Measurements from ENCODE around the gene MACROD2.

The MACROD2 gene

GRCh38 chr20:15098351-15098750, 1103.0 kb downstream of the MACROD2 start:
- POLR2A ChIA-PET = no interaction called here
- Histone ChIP-seq H3K36me3 (ENCODE audit: control insufficient read depth in 2 of 2, insufficient read depth in 1 of 2, low read length in 2 of 2) (no peaks in the 10 kb centered on the region), H3K9me3 (ENCODE audit: control insufficient read depth, insufficient read depth, low read depth, low read length) (no peaks in the 10 kb centered on the region), H3K4me3 (ENCODE audit: low read depth, low read length) (no peak overlapping the region), H3K27ac (ENCODE audit: extremely low read depth, low read depth, low read length) (no peak overlapping the region), H3K4me1 (ENCODE audit: control insufficient read depth, insufficient read depth, low read length) (no peaks in the 10 kb centered on the region)
- TF ChIP-seq, protein P1, sequence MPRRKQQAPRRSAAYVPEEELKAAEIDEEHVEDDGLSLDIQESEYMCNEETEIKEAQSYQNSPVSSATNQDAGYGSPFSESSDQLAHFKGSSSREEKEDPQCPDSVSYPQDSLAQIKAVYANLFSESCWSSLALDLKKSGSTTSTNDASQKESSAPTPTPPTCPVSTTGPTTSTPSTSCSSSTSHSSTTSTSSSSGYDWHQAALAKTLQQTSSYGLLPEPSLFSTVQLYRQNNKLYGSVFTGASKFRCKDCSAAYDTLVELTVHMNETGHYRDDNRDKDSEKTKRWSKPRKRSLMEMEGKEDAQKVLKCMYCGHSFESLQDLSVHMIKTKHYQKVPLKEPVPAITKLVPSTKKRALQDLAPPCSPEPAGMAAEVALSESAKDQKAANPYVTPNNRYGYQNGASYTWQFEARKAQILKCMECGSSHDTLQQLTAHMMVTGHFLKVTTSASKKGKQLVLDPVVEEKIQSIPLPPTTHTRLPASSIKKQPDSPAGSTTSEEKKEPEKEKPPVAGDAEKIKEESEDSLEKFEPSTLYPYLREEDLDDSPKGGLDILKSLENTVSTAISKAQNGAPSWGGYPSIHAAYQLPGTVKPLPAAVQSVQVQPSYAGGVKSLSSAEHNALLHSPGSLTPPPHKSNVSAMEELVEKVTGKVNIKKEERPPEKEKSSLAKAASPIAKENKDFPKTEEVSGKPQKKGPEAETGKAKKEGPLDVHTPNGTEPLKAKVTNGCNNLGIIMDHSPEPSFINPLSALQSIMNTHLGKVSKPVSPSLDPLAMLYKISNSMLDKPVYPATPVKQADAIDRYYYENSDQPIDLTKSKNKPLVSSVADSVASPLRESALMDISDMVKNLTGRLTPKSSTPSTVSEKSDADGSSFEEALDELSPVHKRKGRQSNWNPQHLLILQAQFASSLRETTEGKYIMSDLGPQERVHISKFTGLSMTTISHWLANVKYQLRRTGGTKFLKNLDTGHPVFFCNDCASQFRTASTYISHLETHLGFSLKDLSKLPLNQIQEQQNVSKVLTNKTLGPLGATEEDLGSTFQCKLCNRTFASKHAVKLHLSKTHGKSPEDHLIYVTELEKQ (tag by site-specific recombination; IDR thresholded peaks at IDR 0.05; ENCODE audit: borderline replicate concordance) = no peak
- no peak for TF ChIP-seq ZNF26 (tag by site-specific recombination; IDR thresholded peaks at IDR 0.05)
- TF ChIP-seq ZNF791 (tag by site-specific recombination; IDR thresholded peaks at IDR 0.05) = no peak
- TF ChIP-seq ZNF23 (tag by site-specific recombination; IDR thresholded peaks at IDR 0.05; ENCODE audit: borderline replicate concordance) = no peak
- no peak for TF ChIP-seq ZNF433 (tag by site-specific recombination; IDR thresholded peaks at IDR 0.05; ENCODE audit: low read depth)
- TF ChIP-seq ZNF544 (tag by site-specific recombination; IDR thresholded peaks at IDR 0.05) = no peak
- no peak for TF ChIP-seq ZNF335 (tag by site-specific recombination; conservative IDR thresholded peaks at IDR 0.05)
- no peak for TF ChIP-seq ZNF624 (tag by site-specific recombination; IDR thresholded peaks at IDR 0.05)
- no peak for TF ChIP-seq PATZ1 (tag by site-specific recombination; IDR thresholded peaks at IDR 0.05)
- no peak for TF ChIP-seq ZNF510 (tag by site-specific recombination; IDR thresholded peaks at IDR 0.05; ENCODE audit: insufficient replicate concordance)
- no peak for TF ChIP-seq ZNF169 (tag by site-specific recombination; IDR thresholded peaks at IDR 0.05)
- TF ChIP-seq, protein P2, sequence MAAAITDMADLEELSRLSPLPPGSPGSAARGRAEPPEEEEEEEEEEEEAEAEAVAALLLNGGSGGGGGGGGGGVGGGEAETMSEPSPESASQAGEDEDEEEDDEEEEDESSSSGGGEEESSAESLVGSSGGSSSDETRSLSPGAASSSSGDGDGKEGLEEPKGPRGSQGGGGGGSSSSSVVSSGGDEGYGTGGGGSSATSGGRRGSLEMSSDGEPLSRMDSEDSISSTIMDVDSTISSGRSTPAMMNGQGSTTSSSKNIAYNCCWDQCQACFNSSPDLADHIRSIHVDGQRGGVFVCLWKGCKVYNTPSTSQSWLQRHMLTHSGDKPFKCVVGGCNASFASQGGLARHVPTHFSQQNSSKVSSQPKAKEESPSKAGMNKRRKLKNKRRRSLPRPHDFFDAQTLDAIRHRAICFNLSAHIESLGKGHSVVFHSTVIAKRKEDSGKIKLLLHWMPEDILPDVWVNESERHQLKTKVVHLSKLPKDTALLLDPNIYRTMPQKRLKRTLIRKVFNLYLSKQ (tag by site-specific recombination; IDR thresholded peaks at IDR 0.05; ENCODE audit: borderline replicate concordance) = no peak
- TF ChIP-seq PRDM1 (tag by site-specific recombination; IDR thresholded peaks at IDR 0.05) = no peak
- no peak for TF ChIP-seq KLF9 (tag by site-specific recombination; IDR thresholded peaks at IDR 0.05; ENCODE audit: low read depth)
- no peak for TF ChIP-seq ZNF239 (tag by site-specific recombination; IDR thresholded peaks at IDR 0.05)
- no peak for TF ChIP-seq ZEB2 (tag by site-specific recombination; IDR thresholded peaks at IDR 0.05)
- CTCF ChIA-PET = no interaction called here

DNA sequence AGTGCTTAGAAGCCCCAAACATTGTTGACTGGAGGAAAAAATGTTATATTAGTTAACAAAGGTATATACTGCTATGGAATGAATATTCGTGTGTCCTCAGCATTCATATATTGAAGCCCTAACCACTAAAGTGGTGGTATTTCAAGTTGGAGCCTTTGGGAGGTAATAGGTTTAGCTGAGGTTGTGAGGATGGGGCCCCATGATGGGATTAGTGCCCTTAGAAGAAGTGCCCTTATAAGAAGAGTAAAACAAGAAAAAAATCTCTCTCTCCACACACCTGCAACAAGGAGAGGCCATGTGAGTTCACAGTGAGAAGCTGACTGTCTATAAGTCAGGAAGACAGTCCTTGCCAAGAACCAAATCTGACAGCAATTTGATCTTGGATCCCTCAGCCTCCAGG, 1103.8 kb downstream of the MACROD2 start:
- Histone ChIP-seq H3K9me3 (ENCODE audit: control insufficient read depth, insufficient read depth, low read depth, low read length) (no peaks in the 10 kb centered on the region), H3K4me3 (ENCODE audit: low read depth, low read length) (no peak overlapping the region), H3K36me3 (ENCODE audit: control insufficient read depth in 2 of 2, insufficient read depth in 1 of 2, low read length in 2 of 2) (no peaks in the 10 kb centered on the region), H3K4me1 (ENCODE audit: control insufficient read depth, insufficient read depth, low read length) (no peaks in the 10 kb centered on the region), H3K27ac (ENCODE audit: extremely low read depth, low read depth, low read length) (no peak overlapping the region)
- TF ChIP-seq ZNF610 (tag by site-specific recombination; IDR thresholded peaks at IDR 0.05; ENCODE audit: borderline replicate concordance) = no peak
- TF ChIP-seq ZNF146 (tag by site-specific recombination; IDR thresholded peaks at IDR 0.05) = no peak
- CTCF ChIA-PET = no interaction called here
- POLR2A ChIA-PET = no interaction called here
